Measurements from ENCODE around the gene EIF2B4. TPM values are rescaled to one million over a fixed set of nuclear protein-coding genes. Genes with fewer than 3 reads are reported as not detected.

The EIF2B4 gene
- total and polyA plus RNA-seq, 2 experiments from 2014 or later: 51.4 to 64.0 TPM

DNA sequence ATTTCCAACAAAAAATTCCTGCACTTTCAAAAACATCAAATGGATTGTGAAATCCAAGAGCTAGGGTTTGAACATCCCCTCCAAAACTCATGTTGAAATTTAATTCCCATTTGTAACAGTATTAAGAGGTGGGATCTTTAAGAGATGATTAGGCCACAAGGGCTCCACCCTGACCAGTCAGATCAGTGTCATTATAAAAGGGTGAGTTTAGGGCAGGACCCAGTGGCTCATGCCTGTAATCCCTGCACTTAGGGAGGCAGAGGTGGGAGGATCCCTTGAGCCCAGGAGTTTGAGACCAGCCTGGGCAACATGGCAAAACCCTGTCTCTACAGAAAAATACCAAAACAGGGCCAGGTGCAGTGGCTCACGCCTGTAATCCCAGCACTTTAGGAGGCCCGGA lies 22.5 kb downstream of the EIF2B4 start:
- H3K27ac Mint-ChIP-seq: no peak overlapping the region
- Histone ChIP-seq H4K20me1 (replicated peaks; ENCODE audit: insufficient read depth) (peaks cover 42% of the 10 kb centered on the region), H3F3A (replicated peaks; ENCODE audit: low read depth) (no peaks in the 10 kb centered on the region), H3K27me3 (ENCODE audit: insufficient read depth) (no peaks in the 10 kb centered on the region), H2AFZ (no peak overlapping the region), H3K4me2 (no peak overlapping the region), H3K4me1 (ENCODE audit: insufficient read depth) (peaks cover 10% of the 10 kb centered on the region), H3K27ac (ENCODE audit: low read depth) (no peak overlapping the region), H3K79me2 (replicated peaks; ENCODE audit: insufficient read depth) (peaks cover 97% of the 10 kb centered on the region), H3K9me2 (ENCODE audit: insufficient read depth) (no peaks in the 10 kb centered on the region), H3K36me3 (ENCODE audit: insufficient read depth) (peaks cover 17% of the 10 kb centered on the region), H3K4me3 (no peak overlapping the region)
- H3K36me3 Mint-ChIP-seq (ENCODE audit: low read depth): peaks cover 24% of the 10 kb centered on the region
- H3K27me3 Mint-ChIP-seq (ENCODE audit: insufficient read depth, low read depth, poor library complexity): peaks cover 2% of the 10 kb centered on the region
- H3K4me3 Mint-ChIP-seq: no peak overlapping the region
- peaks cover 9% of the 10 kb centered on the region; the same call in 2 of the 3 replicates for H3K4me1 Mint-ChIP-seq
- ATAC-seq (no peak), DNase-seq (ENCODE audit: low spot score) (no peak)
- no peak for TF ChIP-seq CREB1 (CRISPR knock-in tag; IDR thresholded peaks at IDR 0.05; ENCODE audit: low read depth)
- no peak for TF ChIP-seq ZNF114 (CRISPR knock-in tag; IDR thresholded peaks at IDR 0.05)
- no peak for TF ChIP-seq ZNF462 (CRISPR knock-in tag; IDR thresholded peaks at IDR 0.05)
- TF ChIP-seq, protein P1, sequence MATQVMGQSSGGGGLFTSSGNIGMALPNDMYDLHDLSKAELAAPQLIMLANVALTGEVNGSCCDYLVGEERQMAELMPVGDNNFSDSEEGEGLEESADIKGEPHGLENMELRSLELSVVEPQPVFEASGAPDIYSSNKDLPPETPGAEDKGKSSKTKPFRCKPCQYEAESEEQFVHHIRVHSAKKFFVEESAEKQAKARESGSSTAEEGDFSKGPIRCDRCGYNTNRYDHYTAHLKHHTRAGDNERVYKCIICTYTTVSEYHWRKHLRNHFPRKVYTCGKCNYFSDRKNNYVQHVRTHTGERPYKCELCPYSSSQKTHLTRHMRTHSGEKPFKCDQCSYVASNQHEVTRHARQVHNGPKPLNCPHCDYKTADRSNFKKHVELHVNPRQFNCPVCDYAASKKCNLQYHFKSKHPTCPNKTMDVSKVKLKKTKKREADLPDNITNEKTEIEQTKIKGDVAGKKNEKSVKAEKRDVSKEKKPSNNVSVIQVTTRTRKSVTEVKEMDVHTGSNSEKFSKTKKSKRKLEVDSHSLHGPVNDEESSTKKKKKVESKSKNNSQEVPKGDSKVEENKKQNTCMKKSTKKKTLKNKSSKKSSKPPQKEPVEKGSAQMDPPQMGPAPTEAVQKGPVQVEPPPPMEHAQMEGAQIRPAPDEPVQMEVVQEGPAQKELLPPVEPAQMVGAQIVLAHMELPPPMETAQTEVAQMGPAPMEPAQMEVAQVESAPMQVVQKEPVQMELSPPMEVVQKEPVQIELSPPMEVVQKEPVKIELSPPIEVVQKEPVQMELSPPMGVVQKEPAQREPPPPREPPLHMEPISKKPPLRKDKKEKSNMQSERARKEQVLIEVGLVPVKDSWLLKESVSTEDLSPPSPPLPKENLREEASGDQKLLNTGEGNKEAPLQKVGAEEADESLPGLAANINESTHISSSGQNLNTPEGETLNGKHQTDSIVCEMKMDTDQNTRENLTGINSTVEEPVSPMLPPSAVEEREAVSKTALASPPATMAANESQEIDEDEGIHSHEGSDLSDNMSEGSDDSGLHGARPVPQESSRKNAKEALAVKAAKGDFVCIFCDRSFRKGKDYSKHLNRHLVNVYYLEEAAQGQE (IDR thresholded peaks at IDR 0.05; ENCODE audit: unreplicated experiment): no peak
- no peak for TF ChIP-seq EZH2phosphoT487 (IDR thresholded peaks at IDR 0.05; ENCODE audit: unreplicated experiment)
- TF ChIP-seq STAT1 (IDR thresholded peaks at IDR 0.05; ENCODE audit: unreplicated experiment): no peak
- no peak for TF ChIP-seq NANOG (IDR thresholded peaks at IDR 0.05; ENCODE audit: borderline replicate concordance)
- no peak for TF ChIP-seq ZNF331 (CRISPR knock-in tag; IDR thresholded peaks at IDR 0.05; ENCODE audit: low read depth)
- no peak for TF ChIP-seq JUNB (IDR thresholded peaks at IDR 0.05; ENCODE audit: unreplicated experiment)
- no peak for TF ChIP-seq EZH2 (IDR thresholded peaks at IDR 0.05; ENCODE audit: low read depth, unreplicated experiment)
- TF ChIP-seq, protein P2, sequence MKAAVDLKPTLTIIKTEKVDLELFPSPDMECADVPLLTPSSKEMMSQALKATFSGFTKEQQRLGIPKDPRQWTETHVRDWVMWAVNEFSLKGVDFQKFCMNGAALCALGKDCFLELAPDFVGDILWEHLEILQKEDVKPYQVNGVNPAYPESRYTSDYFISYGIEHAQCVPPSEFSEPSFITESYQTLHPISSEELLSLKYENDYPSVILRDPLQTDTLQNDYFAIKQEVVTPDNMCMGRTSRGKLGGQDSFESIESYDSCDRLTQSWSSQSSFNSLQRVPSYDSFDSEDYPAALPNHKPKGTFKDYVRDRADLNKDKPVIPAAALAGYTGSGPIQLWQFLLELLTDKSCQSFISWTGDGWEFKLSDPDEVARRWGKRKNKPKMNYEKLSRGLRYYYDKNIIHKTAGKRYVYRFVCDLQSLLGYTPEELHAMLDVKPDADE (IDR thresholded peaks at IDR 0.05): no peak
- TF ChIP-seq POLR2AphosphoS5 (IDR thresholded peaks at IDR 0.05; ENCODE audit: low read depth): no peak
- TF ChIP-seq CTCF (conservative IDR thresholded peaks at IDR 0.05; ENCODE audit: low read depth in 2 of 2): no peak
- H3K9me3 Mint-ChIP-seq: no peaks in the 10 kb centered on the region

Data from GM23338 (cell line).